Activated CD8-positive, alpha-beta T cell treated with anti-CD3 and anti-CD28 coated beads for 36 hours (primary cell): ENCODE data around the gene TEDC1. TPM values are rescaled to one million over a fixed set of nuclear protein-coding genes. Genes with fewer than 3 reads are reported as not detected.

Experiments used
- ATAC-seq: fragments of 200-7000 bp; cut with Tn5 transposase; one replicate; pipeline ENCODE4 v1.10.0; 2021; ENCODE audit warnings: mild to moderate bottlenecking, moderate library complexity
- CTCF ChIA-PET: fragments of 350-600 bp; sonication (Branson Sonifier 250); formaldehyde crosslinking; loops from one replicate; lab custom pipeline; 2021; ENCODE audit warnings: antibody characterized with exemption; lab: Charles Lee
- POLR2A ChIA-PET: fragments of 350-600 bp; sonication (Branson Sonifier 250); formaldehyde crosslinking; loops from one replicate; lab custom pipeline; 2021; ENCODE audit warnings: antibody characterized with exemption; lab: Charles Lee
- DNase-seq: peaks from one replicate; pipeline ENCODE4 v3.0.0-alpha.2; 2020
- H3K27ac Mint-ChIP-seq: one replicate; pipeline ENCODE4 v1.8.0; 2021; ENCODE audit warnings: mild to moderate bottlenecking, mixed read lengths
- H3K27me3 Mint-ChIP-seq: one replicate; pipeline ENCODE4 v1.8.0; 2021; ENCODE audit warnings: mixed read lengths
- H3K36me3 Mint-ChIP-seq: one replicate; pipeline ENCODE4 v1.8.0; 2021; ENCODE audit warnings: low read depth, mixed read lengths
- H3K4me1 Mint-ChIP-seq: one replicate; pipeline ENCODE4 v1.8.0; 2021; ENCODE audit warnings: low read depth, mixed read lengths
- H3K4me3 Mint-ChIP-seq: one replicate; pipeline ENCODE4 v1.8.0; 2021; ENCODE audit warnings: mild to moderate bottlenecking, moderate library complexity, mixed read lengths
- H3K9me3 Mint-ChIP-seq: one replicate; pipeline ENCODE4 v1.8.0; 2021; ENCODE audit warnings: mixed read lengths
- intact Hi-C: fragments of 100-400 bp; cut with micrococcal nuclease; formaldehyde crosslinking; loops from one replicate; pipeline ENCODE4 v1.10.0; 2022
- total RNA-seq, 2 experiments: library from RNA; stranded (reverse); gene quantifications; one replicate each; pipeline ENCODE4 v1.2.3, GENCODE V29; 2021
- TF ChIP-seq, protein P1 (sequence below): fragments of 200-600 bp; IDR thresholded peaks from one replicate; pipeline ENCODE4 v1.8.0; 2022; ENCODE audit warnings: antibody characterized with exemption, mild to moderate bottlenecking

The TEDC1 gene
- total RNA-seq, 2 experiments from 2014 or later = 30.1 to 31.1 TPM

DNA sequence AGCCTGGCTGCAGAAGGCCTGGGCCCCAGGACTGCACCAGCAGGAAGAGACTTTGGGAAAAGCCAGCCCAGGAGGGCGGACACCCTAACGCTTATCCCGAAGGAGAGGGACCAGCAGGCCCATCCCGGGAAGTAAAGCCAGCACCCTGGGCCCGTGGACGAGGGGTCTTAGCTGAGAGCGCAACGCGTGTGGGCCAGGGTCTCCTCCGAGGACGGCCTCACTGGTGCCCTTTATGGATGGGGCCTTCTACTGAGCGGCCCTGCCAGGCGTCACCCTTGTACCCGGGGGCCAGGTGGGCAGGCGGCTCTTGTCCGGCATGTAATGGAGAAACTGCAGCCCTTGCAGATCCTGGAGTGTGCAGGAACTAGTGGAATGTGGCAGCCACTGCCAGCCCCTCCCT lies 14.1 kb downstream of the TEDC1 start:
- no peak overlapping the region for H3K27ac Mint-ChIP-seq
- no peak overlapping the region for H3K4me3 Mint-ChIP-seq
- H3K27me3 Mint-ChIP-seq = peaks cover 14% of the 10 kb centered on the region
- no peaks in the 10 kb centered on the region for H3K9me3 Mint-ChIP-seq
- POLR2A ChIA-PET = interaction anchor here (0.6 kb wide), 1 partner anchor 10 kb away, joined by 3 read pairs; no protein-coding TSS in a partner anchor
- TF ChIP-seq, protein P1, sequence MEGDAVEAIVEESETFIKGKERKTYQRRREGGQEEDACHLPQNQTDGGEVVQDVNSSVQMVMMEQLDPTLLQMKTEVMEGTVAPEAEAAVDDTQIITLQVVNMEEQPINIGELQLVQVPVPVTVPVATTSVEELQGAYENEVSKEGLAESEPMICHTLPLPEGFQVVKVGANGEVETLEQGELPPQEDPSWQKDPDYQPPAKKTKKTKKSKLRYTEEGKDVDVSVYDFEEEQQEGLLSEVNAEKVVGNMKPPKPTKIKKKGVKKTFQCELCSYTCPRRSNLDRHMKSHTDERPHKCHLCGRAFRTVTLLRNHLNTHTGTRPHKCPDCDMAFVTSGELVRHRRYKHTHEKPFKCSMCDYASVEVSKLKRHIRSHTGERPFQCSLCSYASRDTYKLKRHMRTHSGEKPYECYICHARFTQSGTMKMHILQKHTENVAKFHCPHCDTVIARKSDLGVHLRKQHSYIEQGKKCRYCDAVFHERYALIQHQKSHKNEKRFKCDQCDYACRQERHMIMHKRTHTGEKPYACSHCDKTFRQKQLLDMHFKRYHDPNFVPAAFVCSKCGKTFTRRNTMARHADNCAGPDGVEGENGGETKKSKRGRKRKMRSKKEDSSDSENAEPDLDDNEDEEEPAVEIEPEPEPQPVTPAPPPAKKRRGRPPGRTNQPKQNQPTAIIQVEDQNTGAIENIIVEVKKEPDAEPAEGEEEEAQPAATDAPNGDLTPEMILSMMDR = no peak
- CTCF ChIA-PET = no interaction called here
- H3K36me3 Mint-ChIP-seq = no peaks in the 10 kb centered on the region
- ATAC-seq (no peak), DNase-seq (no peak)
- no peaks in the 10 kb centered on the region for H3K4me1 Mint-ChIP-seq
- intact Hi-C loops = no loop called here

DNA sequence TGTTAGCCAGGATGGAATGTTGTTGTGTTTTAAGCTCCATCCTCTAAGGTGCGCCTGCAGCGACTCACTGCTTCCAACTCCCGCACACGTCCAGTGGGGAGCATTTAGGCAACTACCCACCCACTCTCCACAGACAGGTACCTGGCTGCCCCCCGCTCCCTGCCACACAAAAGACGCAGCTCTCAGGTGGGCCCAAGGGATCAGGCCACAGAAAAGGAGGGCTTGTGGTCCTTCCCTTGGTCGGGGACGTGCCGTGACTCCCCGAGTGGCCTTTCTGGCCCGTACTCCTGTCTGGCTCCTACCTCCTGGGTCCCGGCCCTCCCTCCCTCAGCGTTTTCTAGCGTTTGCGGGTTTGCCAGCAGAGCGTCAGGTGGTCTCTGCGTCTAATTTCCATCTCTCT lies 16.2 kb downstream of the TEDC1 start:
- ATAC-seq (no peak), DNase-seq (no peak)
- CTCF ChIA-PET = interaction anchor here (1.1 kb wide), 1 partner anchor 27 kb away, joined by 4 read pairs; no protein-coding TSS in a partner anchor
- H3K36me3 Mint-ChIP-seq = no peaks in the 10 kb centered on the region
- POLR2A ChIA-PET = interaction anchor here (0.6 to 1.4 kb wide), 2 partner anchors 10 kb away, joined by 3 to 5 read pairs; no protein-coding TSS in a partner anchor
- no peaks in the 10 kb centered on the region for H3K4me1 Mint-ChIP-seq
- no peak overlapping the region for H3K4me3 Mint-ChIP-seq
- TF ChIP-seq, protein P1 = no peak
- intact Hi-C loops = no loop called here
- no peak overlapping the region for H3K27ac Mint-ChIP-seq
- H3K27me3 Mint-ChIP-seq = peaks cover 22% of the 10 kb centered on the region
- no peaks in the 10 kb centered on the region for H3K9me3 Mint-ChIP-seq

DNA sequence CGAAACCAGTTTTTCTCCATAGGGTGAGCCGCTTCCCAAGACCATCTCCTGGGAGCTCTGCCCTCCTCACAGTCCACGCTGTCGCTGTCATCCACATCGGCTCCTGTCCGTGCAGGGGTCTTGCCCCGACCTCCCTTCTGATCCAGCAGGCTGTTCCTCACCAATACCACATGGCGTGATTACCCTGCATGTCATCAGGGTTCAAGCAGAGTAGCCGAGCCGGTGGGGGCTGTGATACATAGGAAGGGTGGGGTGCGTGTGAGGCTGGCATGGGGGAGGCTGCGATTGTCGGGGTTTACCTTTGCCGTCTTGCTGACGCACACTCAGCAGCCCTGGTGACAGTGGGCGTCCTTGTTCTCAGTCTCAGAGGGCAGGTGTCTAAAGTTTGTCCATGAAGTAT lies 17.0 kb downstream of the TEDC1 start:
- POLR2A ChIA-PET = interaction anchor here (1.4 kb wide), 1 partner anchor 10 kb away, joined by 5 read pairs; no protein-coding TSS in a partner anchor

DNA sequence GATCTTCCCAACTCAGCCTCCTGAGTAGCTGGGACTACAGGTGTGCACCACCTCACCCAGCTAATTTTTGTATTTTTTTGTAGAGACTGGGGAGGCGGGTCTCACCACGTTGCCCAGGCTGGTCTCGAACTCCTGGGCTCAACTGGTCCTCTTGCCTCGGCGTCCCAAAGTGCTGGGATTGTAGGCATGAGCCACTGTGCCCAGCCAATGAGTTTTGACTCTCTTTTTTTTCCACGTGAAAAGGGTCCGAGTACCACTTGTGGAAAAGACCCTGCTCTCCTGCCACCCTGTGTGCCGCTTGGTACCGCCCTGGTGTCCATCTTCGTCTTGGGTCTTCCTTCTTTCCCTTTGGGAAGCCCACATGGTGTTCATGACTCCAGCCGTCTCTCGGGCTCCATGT lies 17.6 kb downstream of the TEDC1 start:
- peaks cover 20% of the 10 kb centered on the region for H3K27me3 Mint-ChIP-seq
- intact Hi-C loops = no loop called here
- ChIA-PET CTCF (no interaction called here), POLR2A (interaction anchor here (1.4 kb wide), 1 partner anchor 11 kb away, joined by 5 read pairs; no protein-coding TSS in a partner anchor)
- no peak overlapping the region for H3K27ac Mint-ChIP-seq
- no peak for DNase-seq
- H3K36me3 Mint-ChIP-seq = no peaks in the 10 kb centered on the region
- no peak overlapping the region for H3K4me3 Mint-ChIP-seq
- no peaks in the 10 kb centered on the region for H3K9me3 Mint-ChIP-seq
- no peak for ATAC-seq
- H3K4me1 Mint-ChIP-seq = no peaks in the 10 kb centered on the region
- TF ChIP-seq, protein P1 = no peak

More for the DNA sequence above, 17.0 kb downstream of the TEDC1 start:
- H3K9me3 Mint-ChIP-seq = no peaks in the 10 kb centered on the region
- no peak for ATAC-seq
- H3K36me3 Mint-ChIP-seq = no peaks in the 10 kb centered on the region
- no peak overlapping the region for H3K4me3 Mint-ChIP-seq
- intact Hi-C loops = no loop called here
- no peak overlapping the region for H3K27ac Mint-ChIP-seq
- CTCF ChIA-PET = interaction anchor here (1.1 kb wide), 1 partner anchor 27 kb away, joined by 4 read pairs; no protein-coding TSS in a partner anchor
- H3K27me3 Mint-ChIP-seq = peaks cover 20% of the 10 kb centered on the region
- no peak for DNase-seq
- TF ChIP-seq, protein P1 = no peak
- H3K4me1 Mint-ChIP-seq = no peaks in the 10 kb centered on the region

DNA sequence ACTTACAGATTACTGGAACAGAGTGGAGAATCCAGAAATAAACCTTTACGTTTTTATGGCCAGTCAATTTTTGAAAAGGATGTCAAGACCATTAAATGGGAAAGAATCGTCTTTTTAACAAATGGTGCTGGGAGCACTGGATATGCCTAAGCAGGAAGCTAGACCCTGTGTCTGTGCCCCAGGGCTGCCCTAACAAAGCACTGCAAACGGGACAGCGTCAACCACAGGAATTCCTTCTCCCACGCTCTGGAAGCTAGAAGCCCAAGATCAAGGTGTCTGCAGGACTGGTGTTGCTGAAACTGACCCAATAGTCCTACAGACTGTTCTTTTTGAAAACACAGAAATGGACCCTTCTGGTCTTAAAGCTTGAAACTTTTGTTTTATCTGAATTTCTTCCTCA lies 26.1 kb downstream of the TEDC1 start:
- TF ChIP-seq, protein P1 = no peak
- ATAC-seq = no peak
- Mint-ChIP-seq H3K4me1 (no peaks in the 10 kb centered on the region), H3K27me3 (peaks cover 32% of the 10 kb centered on the region), H3K9me3 (peaks cover 2% of the 10 kb centered on the region), H3K27ac (no peak overlapping the region), H3K36me3 (no peaks in the 10 kb centered on the region), H3K4me3 (no peak overlapping the region)
- ChIA-PET POLR2A (no interaction called here), CTCF (interaction anchor here (0.7 to 1.7 kb wide), 3 partner anchors 25 to 146 kb away, joined by 3 read pairs; no protein-coding TSS in a partner anchor)
- intact Hi-C loops = no loop called here
- DNase-seq = no peak
